Measurements from ENCODE around the gene CXCR1. TPM values are rescaled to one million over a fixed set of nuclear protein-coding genes. Genes with fewer than 3 reads are reported as not detected.

Gene CXCR1
- total RNA-seq, 1 donor from 2014 or later: not detected

- H3K9ac ChIP-seq (ENCODE audit: low read length): no peak overlapping the region
- no peak overlapping the region for H3K4me3 ChIP-seq (ENCODE audit: insufficient read depth, low read depth, low read length)
- Mint-ChIP-seq H3K9me3 (ENCODE audit: unreplicated experiment) (peaks cover 16% of the 10 kb centered on the region), H3K27ac (ENCODE audit: unreplicated experiment) (no peak overlapping the region), H3K4me1 (ENCODE audit: low read depth, unreplicated experiment) (peaks cover 5% of the 10 kb centered on the region), H3K27me3 (ENCODE audit: low read depth, unreplicated experiment) (peaks cover 57% of the 10 kb centered on the region), H3K4me3 (ENCODE audit: unreplicated experiment) (no peak overlapping the region), H3K36me3 (ENCODE audit: low read depth, unreplicated experiment) (no peaks in the 10 kb centered on the region)
- no peaks in the 10 kb centered on the region for H3K36me3 ChIP-seq (ENCODE audit: insufficient read depth, low read length)
- no peak overlapping the region for H2AFZ ChIP-seq (ENCODE audit: low read depth, low read length)
- H3K27me3 ChIP-seq (ENCODE audit: insufficient read depth, low read length): peaks cover 17% of the 10 kb centered on the region
- no peaks in the 10 kb centered on the region for H3K79me2 ChIP-seq (ENCODE audit: insufficient read depth, low read length)
- no peak for DNase-seq (ENCODE audit: low read depth)
- TF ChIP-seq CTCF (IDR thresholded peaks at IDR 0.05; ENCODE audit: insufficient read depth, low read depth, low read length): no peak
- no peak for TF ChIP-seq EZH2 (IDR thresholded peaks at IDR 0.05; ENCODE audit: insufficient read depth, low read length)
- H3K27ac ChIP-seq (ENCODE audit: low read depth, low read length): no peak overlapping the region
- H3K4me2 ChIP-seq (ENCODE audit: low read length): no peak overlapping the region
- FAIRE-seq: no peak
- no peaks in the 10 kb centered on the region for H4K20me1 ChIP-seq (ENCODE audit: insufficient read depth, low read length)
- H3K9me3 ChIP-seq (ENCODE audit: insufficient read depth, low read depth, low read length): peaks cover 7% of the 10 kb centered on the region
- H3K4me1 ChIP-seq (ENCODE audit: insufficient read depth, low read length): no peaks in the 10 kb centered on the region
Observed at GRCh38 chr2:218146056-218146455, 20.7 kb downstream of the CXCR1 start.

- TF ChIP-seq EZH2 (IDR thresholded peaks at IDR 0.05; ENCODE audit: insufficient read depth, low read length): no peak
- no peak for TF ChIP-seq CTCF (IDR thresholded peaks at IDR 0.05; ENCODE audit: insufficient read depth, low read depth, low read length)
- no peak overlapping the region for H3K4me2 ChIP-seq (ENCODE audit: low read length)
- no peak overlapping the region for H3K4me3 ChIP-seq (ENCODE audit: insufficient read depth, low read depth, low read length)
- H3K4me1 Mint-ChIP-seq (ENCODE audit: low read depth, unreplicated experiment): peaks cover 5% of the 10 kb centered on the region
- no peaks in the 10 kb centered on the region for H3K4me1 ChIP-seq (ENCODE audit: insufficient read depth, low read length)
- H3K27ac ChIP-seq (ENCODE audit: low read depth, low read length): no peak overlapping the region
- no peak overlapping the region for H3K27ac Mint-ChIP-seq (ENCODE audit: unreplicated experiment)
- H3K79me2 ChIP-seq (ENCODE audit: insufficient read depth, low read length): no peaks in the 10 kb centered on the region
- peaks cover 16% of the 10 kb centered on the region for H3K9me3 Mint-ChIP-seq (ENCODE audit: unreplicated experiment)
- peaks cover 19% of the 10 kb centered on the region for H3K27me3 ChIP-seq (ENCODE audit: insufficient read depth, low read length)
- no peak overlapping the region for H3K4me3 Mint-ChIP-seq (ENCODE audit: unreplicated experiment)
- H3K36me3 Mint-ChIP-seq (ENCODE audit: low read depth, unreplicated experiment): no peaks in the 10 kb centered on the region
- H2AFZ ChIP-seq (ENCODE audit: low read depth, low read length): no peak overlapping the region
- FAIRE-seq (no peak), DNase-seq (ENCODE audit: low read depth) (no peak)
- H4K20me1 ChIP-seq (ENCODE audit: insufficient read depth, low read length): no peaks in the 10 kb centered on the region
- no peak overlapping the region for H3K9ac ChIP-seq (ENCODE audit: low read length)
- peaks cover 55% of the 10 kb centered on the region for H3K27me3 Mint-ChIP-seq (ENCODE audit: low read depth, unreplicated experiment)
- no peaks in the 10 kb centered on the region for H3K36me3 ChIP-seq (ENCODE audit: insufficient read depth, low read length)
- peaks cover 7% of the 10 kb centered on the region for H3K9me3 ChIP-seq (ENCODE audit: insufficient read depth, low read depth, low read length)
Observed at GRCh38 chr2:218145124-218145523, 21.6 kb downstream of the CXCR1 start.

- H3K27me3 Mint-ChIP-seq (ENCODE audit: low read depth, unreplicated experiment): peaks cover 66% of the 10 kb centered on the region
- TF ChIP-seq EZH2 (IDR thresholded peaks at IDR 0.05; ENCODE audit: insufficient read depth, low read length): no peak
- TF ChIP-seq CTCF (IDR thresholded peaks at IDR 0.05; ENCODE audit: insufficient read depth, low read depth, low read length): no peak
- no peak overlapping the region for H2AFZ ChIP-seq (ENCODE audit: low read depth, low read length)
Observed at GRCh38 chr2:218138047-218138446, 28.7 kb downstream of the CXCR1 start.

More at GRCh38 chr2:218138047-218138446, 28.7 kb downstream of the CXCR1 start:
- no peaks in the 10 kb centered on the region for H3K79me2 ChIP-seq (ENCODE audit: insufficient read depth, low read length)
- no peaks in the 10 kb centered on the region for H3K36me3 ChIP-seq (ENCODE audit: insufficient read depth, low read length)
- DNase-seq (ENCODE audit: low read depth): no peak
- FAIRE-seq: no peak
- no peak overlapping the region for H3K4me3 Mint-ChIP-seq (ENCODE audit: unreplicated experiment)
- H3K36me3 Mint-ChIP-seq (ENCODE audit: low read depth, unreplicated experiment): no peaks in the 10 kb centered on the region
- H3K27ac Mint-ChIP-seq (ENCODE audit: unreplicated experiment): no peak overlapping the region
- H3K4me2 ChIP-seq (ENCODE audit: low read length): no peak overlapping the region
- H3K4me1 Mint-ChIP-seq (ENCODE audit: low read depth, unreplicated experiment): no peaks in the 10 kb centered on the region
- H3K27ac ChIP-seq (ENCODE audit: low read depth, low read length): no peak overlapping the region
- H3K9ac ChIP-seq (ENCODE audit: low read length): no peak overlapping the region
- no peaks in the 10 kb centered on the region for H4K20me1 ChIP-seq (ENCODE audit: insufficient read depth, low read length)
- H3K27me3 ChIP-seq (ENCODE audit: insufficient read depth, low read length): peaks cover 24% of the 10 kb centered on the region
- no peaks in the 10 kb centered on the region for H3K9me3 ChIP-seq (ENCODE audit: insufficient read depth, low read depth, low read length)
- H3K4me3 ChIP-seq (ENCODE audit: insufficient read depth, low read depth, low read length): no peak overlapping the region
- no peaks in the 10 kb centered on the region for H3K4me1 ChIP-seq (ENCODE audit: insufficient read depth, low read length)
- peaks cover 3% of the 10 kb centered on the region for H3K9me3 Mint-ChIP-seq (ENCODE audit: unreplicated experiment)

Measured in astrocyte (in vitro differentiated cells and primary cell).